ENCODE data around the gene H2AZ2. TPM values are rescaled to one million over a fixed set of nuclear protein-coding genes. Genes with fewer than 3 reads are reported as not detected.

Gene H2AZ2
- total RNA-seq, 2 experiments from 2014 or later = 228 to 247 TPM

DNA sequence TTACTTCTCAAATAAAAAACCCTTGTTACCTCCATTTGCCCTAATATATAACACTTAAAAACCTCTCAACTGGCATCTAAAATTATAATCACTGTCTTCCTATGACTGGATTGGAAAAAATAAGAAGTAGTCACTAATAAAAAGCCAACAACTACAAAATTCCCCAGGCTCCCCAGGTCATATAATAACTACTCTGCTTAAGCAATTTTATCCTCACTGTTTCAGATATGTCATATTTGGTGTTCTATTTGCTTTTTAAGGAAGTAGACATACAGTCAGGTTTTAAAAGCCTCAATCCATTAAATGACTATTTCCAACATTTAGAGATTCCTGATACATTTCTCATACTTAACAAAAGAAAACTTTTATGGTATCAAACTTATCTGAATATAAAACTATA lies 2.4 kb downstream of the H2AZ2 start:
- ChIA-PET POLR2A (interaction anchor here (0.7 to 3.6 kb wide), 3 partner anchors 22 to 48 kb away, joined by 3 to 23 read pairs (median 3); partner anchors contain the start of gene PURB), CTCF (interaction anchor here (0.6 to 1.4 kb wide), 3 partner anchors 44 to 80 kb away, joined by 3 to 4 read pairs (median 4); no protein-coding TSS in a partner anchor)

DNA sequence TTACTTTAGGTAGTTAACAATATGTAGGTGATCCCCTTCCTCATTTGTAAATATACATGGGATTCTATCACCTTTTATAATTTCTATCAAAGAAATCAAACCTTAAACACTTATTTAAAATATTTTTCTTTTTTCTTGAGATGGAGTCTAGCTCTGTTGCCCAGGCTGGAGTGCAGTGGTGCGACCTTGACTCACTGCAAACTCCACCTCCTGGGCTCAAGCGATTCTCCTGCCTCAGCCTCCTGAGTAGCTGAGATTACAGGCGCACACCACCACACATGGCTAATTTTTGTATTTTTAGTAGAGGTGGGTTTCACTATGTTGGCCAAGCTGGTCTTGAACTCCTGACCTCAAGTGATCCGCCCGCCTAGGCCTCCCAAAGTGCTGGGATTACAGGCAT lies 4.4 kb downstream of the H2AZ2 start:
- ChIA-PET CTCF (interaction anchor here (1.0 to 1.6 kb wide), 2 partner anchors 260 to 262 kb away, joined by 3 to 5 read pairs; partner anchors contain the start of gene TMED4), POLR2A (interaction anchor here (0.7 kb wide), 1 partner anchor 115 kb away, joined by 5 read pairs; no protein-coding TSS in a partner anchor)

DNA sequence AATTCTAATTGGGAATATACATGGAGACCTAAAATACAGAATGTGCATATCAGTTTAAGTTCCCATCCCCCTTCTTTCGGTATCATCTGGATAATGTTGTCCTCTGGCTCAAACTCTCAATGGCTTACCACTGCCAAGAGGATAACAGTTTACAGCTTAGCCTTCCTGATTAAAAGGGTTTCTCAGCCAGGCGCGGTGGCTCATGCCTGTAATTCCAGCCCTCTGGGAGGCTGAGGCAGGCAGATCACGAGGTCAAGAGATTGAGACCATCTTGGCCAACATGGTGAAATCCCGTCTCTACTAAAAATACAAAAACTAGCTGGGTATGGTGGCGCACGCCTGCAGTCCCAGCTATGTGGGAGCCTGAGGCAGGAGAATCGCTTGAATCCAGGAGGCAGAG lies 5.2 kb downstream of the H2AZ2 start:
- CTCF ChIA-PET = interaction anchor here (1.6 kb wide), 1 partner anchor 261 kb away, joined by 3 read pairs; the partner anchor contains the start of gene TMED4
- POLR2A ChIA-PET = interaction anchor here (0.7 kb wide), 1 partner anchor 114 kb away, joined by 5 read pairs; no protein-coding TSS in a partner anchor

DNA sequence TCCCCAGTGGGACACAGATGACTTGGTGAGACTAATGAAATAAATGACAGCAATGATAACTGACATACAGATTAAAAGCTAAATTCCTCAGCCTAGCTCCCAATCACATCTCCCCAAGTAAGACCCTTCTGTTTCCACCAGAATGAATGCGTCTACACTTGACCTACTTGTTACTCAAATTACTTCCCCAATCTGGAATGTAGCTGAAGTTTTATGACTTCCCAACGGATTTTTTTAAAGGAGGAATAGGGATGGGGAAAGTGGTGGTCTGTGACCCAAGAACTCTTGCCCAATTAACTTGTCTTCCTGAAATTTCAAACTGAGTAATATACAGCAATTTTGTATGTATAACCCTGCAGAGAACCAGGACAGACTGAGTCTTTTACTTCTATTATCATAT lies 9.1 kb downstream of the H2AZ2 start:
- ChIA-PET POLR2A (no interaction called here), CTCF (no interaction called here)

DNA sequence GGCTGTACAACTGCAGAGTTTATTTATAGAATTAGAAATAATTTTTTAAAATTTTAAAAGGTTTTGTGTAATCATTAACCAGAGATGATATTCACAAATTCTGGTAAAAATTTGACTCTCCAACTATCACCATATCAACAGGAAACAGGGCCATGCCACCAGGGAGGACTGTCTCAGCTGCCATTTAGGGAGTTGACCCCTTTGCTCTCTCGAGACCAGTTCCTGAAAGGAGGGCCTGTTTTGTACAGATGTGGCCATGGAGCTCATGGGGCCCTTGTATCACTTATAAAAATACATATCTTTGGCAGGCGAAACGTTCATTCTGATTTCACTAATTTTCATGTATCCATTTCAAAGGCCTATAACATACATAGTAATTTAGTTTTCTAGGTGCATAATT lies 20.3 kb downstream of the H2AZ2 start:
- ChIA-PET POLR2A (no interaction called here), CTCF (interaction anchor here (1.0 kb wide), 1 partner anchor 29 kb away, joined by 3 read pairs; no protein-coding TSS in a partner anchor)

DNA sequence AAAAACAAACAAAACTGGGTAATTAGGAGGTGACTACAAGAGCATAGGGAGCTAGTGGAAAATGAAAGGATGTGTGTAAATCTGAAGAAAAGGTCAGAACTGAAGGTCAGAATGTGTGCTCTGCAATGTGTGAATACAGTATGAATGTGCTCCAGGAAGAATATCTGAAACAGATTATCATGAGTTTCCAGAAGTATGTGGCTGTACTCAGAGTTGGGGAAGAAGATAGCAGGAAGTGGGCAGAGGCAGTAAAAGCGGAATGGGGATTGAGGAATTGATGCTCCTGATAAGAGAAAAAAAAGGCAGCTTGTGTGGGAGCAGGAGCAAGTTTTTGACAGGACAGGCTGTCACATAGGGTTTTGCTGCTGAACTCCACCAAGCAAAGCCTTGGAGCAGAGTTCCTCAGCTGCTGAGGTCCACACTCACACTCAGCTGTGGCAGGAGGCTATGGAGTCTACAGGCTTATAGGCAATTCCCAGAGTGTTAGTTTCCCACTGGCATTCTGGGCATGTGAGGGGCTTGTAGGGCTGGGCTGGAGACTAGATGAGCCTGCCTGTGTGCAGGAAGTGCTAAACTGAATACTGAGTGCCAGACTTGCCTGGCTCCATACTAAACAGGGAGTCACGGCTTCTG lies 22.9 kb downstream of the H2AZ2 start:
- CTCF ChIA-PET = interaction anchor here (0.6 kb wide), 1 partner anchor 221 kb away, joined by 5 read pairs; no protein-coding TSS in a partner anchor
- POLR2A ChIA-PET = interaction anchor here (1.1 kb wide), 1 partner anchor 242 kb away, joined by 3 read pairs; no protein-coding TSS in a partner anchor

DNA sequence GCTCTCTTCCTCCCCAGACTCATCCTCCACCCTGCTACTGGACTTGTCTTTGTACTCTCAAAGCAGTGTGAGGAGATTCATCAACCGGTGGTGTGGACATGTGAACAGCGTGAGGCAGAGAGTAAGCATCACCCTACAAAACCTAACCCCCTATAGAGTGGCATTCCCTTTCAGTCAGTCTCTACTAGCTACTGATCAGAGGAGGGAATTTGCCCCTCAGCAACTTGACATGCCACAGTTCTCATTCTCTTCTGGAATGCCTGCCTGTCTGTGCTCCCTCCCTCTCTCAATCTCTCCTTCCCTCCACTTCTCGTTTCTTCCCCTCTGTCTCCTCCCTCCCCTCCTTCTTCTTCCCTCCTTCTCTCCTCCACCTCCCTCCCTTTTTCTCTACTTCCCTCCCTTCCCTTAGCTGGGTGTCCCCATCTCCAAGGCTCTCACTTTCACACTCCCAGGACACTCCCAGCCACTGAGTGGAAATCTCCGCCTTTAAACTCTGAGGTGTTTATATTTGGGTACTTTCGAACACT lies 24.6 kb downstream of the H2AZ2 start:
- ChIA-PET CTCF (interaction anchor here (0.6 to 0.7 kb wide), 2 partner anchors 10 to 18 kb away, joined by 3 read pairs; no protein-coding TSS in a partner anchor), POLR2A (interaction anchor here (0.9 kb wide), 1 partner anchor 23 kb away, joined by 3 read pairs; no protein-coding TSS in a partner anchor)

DNA sequence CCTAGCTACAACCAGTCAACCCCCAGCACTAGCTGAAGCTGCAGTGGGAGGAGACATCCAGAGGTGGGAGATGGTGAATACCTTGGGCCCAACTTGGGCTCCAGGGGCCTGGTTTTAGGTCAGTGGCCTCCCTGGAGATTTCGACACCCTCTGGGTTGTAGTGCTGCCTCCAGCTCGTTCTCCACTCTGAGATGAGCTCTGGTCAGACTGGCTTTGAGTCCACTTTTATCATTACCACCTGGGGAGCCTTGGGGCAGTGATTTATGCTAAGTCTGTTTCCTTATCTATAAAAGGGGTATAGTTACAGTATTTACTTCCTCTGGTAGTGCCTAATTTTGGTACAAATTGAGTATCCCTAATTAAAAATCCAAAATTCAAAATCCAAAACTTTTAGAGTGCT lies 28.6 kb downstream of the H2AZ2 start:
- CTCF ChIA-PET = no interaction called here
- POLR2A ChIA-PET = no interaction called here

DNA sequence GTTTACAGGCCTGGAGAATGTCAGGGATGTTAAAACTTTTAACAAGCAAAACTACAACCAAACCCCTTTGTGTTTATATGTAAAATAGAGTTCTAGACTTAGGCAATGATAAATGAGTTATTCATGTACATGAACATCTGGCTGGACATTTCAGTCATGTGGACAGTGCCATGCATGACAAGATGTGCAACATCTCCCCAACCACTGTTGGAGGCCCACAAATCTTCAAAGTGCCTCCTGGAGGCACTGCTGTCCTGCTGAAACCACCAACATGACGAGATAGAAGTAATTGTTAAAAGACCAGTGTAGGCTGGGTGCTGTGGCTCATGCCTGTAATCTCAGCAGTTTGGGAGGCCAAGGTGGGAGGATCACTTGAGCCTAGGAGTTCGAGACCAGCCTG lies 33.0 kb downstream of the H2AZ2 start:
- CTCF ChIA-PET = no interaction called here
- POLR2A ChIA-PET = no interaction called here

DNA sequence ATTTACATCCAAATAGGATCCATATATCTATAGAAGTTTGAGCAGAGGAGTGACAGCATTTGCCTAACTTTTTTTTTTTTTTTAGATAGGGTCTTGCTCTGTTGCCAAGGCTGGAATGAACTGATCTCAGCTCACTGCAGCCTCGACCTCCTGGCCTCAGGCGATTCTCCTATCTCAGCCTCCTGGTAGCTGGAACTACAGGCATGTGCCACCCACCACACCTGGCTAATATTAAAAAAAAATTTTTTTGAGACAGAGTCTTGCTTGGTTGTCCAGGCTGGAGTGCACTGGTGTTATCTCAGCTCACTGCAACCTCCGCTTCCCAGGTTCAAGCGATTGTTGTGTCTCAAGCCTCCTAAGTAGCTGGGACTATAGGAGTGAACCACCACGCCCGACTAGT lies 36.3 kb downstream of the H2AZ2 start:
- ChIA-PET POLR2A (no interaction called here), CTCF (interaction anchor here (0.5 kb wide), 1 partner anchor 108 kb away, joined by 3 read pairs; no protein-coding TSS in a partner anchor)

DNA sequence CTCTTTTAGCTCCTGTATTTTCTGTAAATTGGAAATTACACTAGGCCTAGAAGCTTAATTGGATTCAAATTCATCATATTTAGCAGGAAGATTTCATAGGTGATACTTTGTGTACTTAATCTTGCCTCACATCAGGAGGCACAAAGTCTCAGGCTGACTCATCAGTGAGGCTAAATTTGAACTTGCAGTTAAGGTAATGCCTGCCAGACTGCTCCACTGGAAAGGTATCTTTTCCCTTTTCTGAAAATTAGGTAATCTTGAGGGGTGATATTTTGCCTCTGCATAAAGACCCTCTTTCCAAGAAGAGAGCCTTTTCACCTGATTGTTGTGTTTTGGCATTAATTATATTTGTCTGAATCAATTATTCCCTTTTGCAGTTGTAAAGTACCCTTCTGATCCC lies 36.8 kb downstream of the H2AZ2 start:
- ChIA-PET POLR2A (no interaction called here), CTCF (interaction anchor here (0.5 kb wide), 1 partner anchor 108 kb away, joined by 3 read pairs; no protein-coding TSS in a partner anchor)

DNA sequence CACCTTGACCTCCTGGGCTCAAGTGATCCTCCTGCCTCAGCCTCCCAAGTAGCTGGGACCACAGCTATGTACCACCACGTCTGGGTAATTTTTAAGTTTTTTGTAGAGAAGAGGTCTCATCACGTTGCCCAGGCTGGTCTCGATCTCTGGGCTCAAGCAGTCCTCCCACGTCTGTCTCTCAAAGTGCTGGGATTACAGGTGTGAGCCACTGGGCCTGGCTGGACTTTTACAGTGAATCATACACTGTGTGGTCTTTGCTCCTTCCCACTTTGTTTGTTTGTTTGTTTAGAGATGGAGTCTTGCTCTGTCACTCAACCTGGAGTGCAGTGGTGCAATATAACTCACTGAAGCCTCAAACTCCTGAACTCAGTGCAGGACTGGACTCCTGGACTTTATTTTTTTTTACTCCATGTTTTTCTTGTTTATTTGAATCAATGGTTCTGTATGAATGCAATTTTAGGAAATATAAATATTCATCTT lies 38.9 kb downstream of the H2AZ2 start:
- POLR2A ChIA-PET = interaction anchor here (0.7 kb wide), 1 partner anchor 167 kb away, joined by 7 read pairs; no protein-coding TSS in a partner anchor

DNA sequence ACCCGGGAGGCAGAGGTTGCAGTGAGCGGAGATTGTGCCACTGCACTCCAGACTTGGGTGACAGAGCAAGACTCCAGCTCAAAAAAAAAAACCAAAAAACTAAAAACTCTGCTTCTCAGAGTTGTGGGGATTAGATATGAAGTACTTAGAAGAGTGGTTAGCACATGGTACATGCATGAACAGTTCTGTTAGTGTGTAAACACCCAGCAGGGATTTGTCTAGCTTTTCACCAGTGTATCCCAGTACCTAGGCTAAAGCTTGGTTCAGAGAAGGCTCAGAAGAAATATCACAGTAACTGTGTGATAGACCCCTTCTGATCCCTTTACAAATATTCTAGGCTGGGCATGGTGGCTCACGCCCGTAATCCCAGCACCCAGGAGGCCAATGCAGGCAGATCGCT lies 41.9 kb downstream of the H2AZ2 start:
- POLR2A ChIA-PET = interaction anchor here (0.6 kb wide), 2 partner anchors 27 to 220 kb away, joined by 4 read pairs; no protein-coding TSS in a partner anchor

More for the DNA sequence above, 38.9 kb downstream of the H2AZ2 start:
- CTCF ChIA-PET = interaction anchor here (0.6 to 1.1 kb wide), 4 partner anchors 46 to 325 kb away, joined by 3 to 5 read pairs (median 4); no protein-coding TSS in a partner anchor

DNA sequence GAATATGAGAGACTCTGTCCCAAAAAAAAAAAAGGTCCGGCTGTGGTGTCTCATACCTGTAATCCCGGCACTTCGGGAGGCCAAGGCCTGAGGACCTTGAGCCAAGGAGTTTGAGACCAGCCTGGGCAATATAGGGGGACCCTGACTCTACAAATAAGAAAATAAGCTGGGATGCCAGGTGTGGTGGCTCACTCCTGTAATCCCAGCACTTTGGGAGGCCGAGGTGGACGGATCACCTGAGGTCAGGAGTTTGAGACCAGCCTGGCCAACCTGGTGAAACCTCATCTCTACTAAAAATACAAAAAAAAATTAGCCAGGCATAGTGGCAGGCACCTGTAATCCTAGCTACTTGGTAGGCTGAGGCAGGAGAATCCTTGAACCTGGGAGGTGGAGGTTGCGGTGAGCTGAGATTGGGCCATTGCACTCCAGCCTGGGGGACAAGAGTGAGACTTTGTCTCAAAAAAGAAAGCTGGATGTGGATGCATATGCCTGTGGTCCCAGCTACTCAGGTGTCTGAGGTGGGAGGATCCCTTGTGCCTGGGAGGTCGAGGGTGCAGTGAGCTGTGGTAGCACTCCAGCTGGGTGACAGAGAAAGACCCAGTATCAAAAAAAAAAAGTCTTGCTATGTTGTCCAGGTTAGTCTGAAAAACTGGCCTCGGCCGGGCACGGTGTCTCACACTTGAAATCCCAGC lies 43.9 kb downstream of the H2AZ2 start:
- POLR2A ChIA-PET = interaction anchor here (0.7 kb wide), 1 partner anchor 179 kb away, joined by 3 read pairs; no protein-coding TSS in a partner anchor
- CTCF ChIA-PET = interaction anchor here (0.7 kb wide), 1 partner anchor 332 kb away, joined by 3 read pairs; no protein-coding TSS in a partner anchor

More for the DNA sequence above, 41.9 kb downstream of the H2AZ2 start:
- CTCF ChIA-PET = interaction anchor here (0.6 kb wide), 1 partner anchor 40 kb away, joined by 3 read pairs; no protein-coding TSS in a partner anchor

DNA sequence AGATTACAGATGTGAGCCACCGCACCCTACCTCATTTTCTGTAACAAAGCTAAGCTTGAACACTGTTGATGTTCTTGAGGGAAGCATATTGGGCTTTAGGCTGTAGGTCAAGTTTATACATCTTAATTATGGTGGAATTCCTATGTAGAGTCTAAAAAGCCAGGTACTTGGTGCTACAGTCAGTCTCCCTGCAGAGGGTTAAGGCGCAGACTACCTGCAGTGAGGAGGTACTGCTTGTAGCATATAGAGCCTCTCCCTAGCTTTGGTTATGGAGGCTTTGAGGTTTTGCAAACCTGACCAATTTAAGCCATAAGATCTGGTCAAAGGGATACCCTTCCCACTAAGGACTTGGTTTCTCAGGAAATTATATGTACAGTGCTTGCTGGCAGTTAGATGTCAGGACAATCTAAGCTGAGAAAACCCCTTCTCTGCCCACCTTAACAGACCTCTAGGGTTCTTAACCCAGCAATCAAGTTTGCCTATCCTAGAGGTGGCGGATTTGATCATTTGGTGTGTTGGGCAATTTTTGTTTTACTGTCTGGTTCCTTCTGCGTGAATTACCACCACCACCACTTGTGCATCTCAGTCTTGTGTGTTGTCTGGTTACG lies 45.4 kb downstream of the H2AZ2 start:
- POLR2A ChIA-PET = interaction anchor here (0.5 to 0.7 kb wide), 3 partner anchors 11 to 341 kb away, joined by 3 to 6 read pairs (median 5); no protein-coding TSS in a partner anchor
- CTCF ChIA-PET = interaction anchor here (0.6 kb wide), 1 partner anchor 130 kb away, joined by 3 read pairs; no protein-coding TSS in a partner anchor

DNA sequence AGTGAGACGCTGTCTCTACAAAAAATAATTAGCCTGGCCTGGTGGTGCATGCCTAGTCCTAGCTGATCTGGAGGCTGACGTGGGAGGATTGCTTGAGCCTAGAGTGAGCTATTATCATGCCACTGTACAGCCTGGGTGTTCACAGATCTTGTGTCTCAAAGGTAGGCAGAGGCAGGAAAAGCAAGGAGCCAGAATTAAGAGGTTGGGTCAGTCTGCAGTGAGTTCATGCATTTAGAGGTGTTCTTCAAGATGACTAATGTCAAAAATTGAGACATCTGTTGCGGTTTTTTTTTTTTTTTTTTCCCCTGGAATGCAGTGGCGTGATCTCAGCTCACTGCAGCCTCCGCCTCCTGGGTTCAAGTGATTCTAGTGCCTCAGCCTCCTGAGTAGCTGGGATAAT lies 46.0 kb downstream of the H2AZ2 start:
- POLR2A ChIA-PET = interaction anchor here (0.5 to 0.7 kb wide), 3 partner anchors 10 to 340 kb away, joined by 3 to 6 read pairs (median 5); no protein-coding TSS in a partner anchor
- CTCF ChIA-PET = interaction anchor here (0.6 to 1.4 kb wide), 3 partner anchors 44 to 214 kb away, joined by 3 to 4 read pairs (median 3); no protein-coding TSS in a partner anchor

DNA sequence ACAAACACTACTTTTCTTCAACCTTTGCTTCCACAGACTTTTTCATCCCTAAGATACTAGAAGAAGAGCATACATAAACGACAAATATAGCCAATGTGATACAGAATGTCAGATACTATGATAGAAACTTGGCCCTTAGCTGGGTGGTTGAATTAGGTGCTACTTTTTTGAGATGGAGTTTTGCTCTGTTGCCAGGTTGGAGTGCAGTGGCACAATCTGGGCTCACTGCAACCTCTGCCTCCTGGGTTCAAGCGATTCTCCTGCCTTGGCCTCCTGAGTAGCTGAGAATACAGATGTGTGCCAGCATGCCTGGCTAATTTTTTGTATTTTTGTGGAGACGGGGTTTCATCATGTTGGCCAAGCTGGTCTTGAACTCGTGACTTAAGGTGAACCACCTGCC lies 47.9 kb downstream of the H2AZ2 start:
- POLR2A ChIA-PET = interaction anchor here (0.6 to 0.7 kb wide), 2 partner anchors 87 to 311 kb away, joined by 3 read pairs; no protein-coding TSS in a partner anchor
- CTCF ChIA-PET = interaction anchor here (0.6 kb wide), 1 partner anchor 29 kb away, joined by 3 read pairs; no protein-coding TSS in a partner anchor

DNA sequence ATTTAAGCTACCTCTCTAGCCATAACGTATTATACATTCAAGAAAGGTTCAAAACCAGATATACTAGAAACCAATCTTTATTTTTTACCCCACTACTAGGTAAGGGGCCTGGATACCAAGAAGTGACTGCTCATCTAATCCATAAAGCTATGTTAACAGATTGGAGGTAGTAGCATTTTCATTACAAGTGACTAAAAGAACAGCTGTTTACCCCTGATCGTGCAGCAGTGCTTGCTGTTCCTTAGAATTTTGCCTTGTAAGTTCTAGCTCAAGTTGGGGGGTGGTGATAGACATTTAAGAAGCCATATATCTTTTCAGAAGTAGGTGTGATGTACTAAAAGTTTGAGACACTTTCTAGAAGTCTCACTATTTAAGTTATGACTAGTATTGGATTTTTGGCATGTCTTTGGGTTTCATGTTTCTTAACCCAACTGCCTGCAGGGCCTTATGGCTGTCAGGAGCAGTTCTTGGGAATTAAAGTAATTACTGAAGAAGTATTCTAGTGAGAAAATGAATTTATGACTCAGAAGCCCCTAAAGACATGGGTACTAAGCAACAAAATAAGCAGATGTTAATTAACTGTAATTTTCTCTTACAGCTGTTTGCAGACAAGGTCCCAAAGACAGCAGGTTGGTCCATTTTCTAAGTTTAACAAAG lies 49.1 kb downstream of the H2AZ2 start:
- ChIA-PET POLR2A (interaction anchor here (0.7 to 1.7 kb wide), 11 partner anchors 48 to 541 kb away, joined by 3 to 7 read pairs (median 3); partner anchors contain the start of genes H2AZ2, MYO1G and OGDH), CTCF (interaction anchor here (0.7 to 1.1 kb wide), 4 partner anchors 19 to 233 kb away, joined by 3 read pairs; no protein-coding TSS in a partner anchor)

Measured in activated CD8-positive, alpha-beta memory T cell treated with anti-CD3 and anti-CD28 coated beads for 36 hours (primary cell).